ENCODE results near the gene ADH7.

- no peak for TF ChIP-seq POLR2A (IDR thresholded peaks at IDR 0.05)
- TF ChIP-seq CTCF (IDR thresholded peaks at IDR 0.05) = no peak
Measured at GRCh38 chr4:99461623-99462401, 26.7 kb upstream of the ADH7 start.

Data from gastroesophageal sphincter (tissue), 3 donors.